ENCODE measurements around the gene NCK2. TPM values are rescaled to one million over a fixed set of nuclear protein-coding genes. Genes with fewer than 3 reads are reported as not detected.
A peak's percentile ranks its signal among the peaks of the same experiment; 100 is the strongest.

Gene NCK2
- polyA plus RNA-seq, 3 donors from 2014 or later, result 10.7 to 22.1 (median 16.2) TPM

DNA sequence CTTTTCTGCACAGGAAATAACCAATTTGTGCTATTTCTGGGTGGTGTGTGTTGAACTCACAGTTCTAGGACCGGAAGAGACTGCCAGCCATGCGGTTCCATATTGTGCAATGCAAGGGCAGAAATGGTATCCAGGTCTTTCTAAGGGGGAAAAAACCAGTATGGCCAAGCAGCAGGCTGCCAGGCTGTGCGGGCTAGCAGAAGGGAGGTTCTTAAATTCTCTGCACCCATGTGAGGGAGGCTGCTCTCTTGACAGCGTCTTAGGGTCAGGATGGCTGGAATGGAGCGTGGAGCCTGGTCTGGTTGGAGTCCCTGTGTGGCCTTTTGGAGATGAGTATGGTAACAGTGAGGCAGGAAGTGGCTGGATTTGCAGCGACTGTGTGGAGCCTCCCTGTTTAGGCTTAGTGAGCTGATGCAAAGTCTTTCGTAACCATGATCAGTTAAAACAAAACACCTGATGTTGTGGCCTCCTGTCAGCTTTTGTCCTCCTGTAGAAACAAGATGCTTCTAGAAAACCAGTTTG is 52.6 kb downstream of the NCK2 start:
- DNase-seq, result peak; percentile 76 to 80 (median 78)
- peaks cover 0 to 19% (median 7%) of the 10 kb centered on the region in 3 donors for H3K27me3 Mint-ChIP-seq (ENCODE audit: low read depth in 3 of 3)
- peaks cover 92 to 96% of the 10 kb centered on the region in 2 donors for H3K4me1 Mint-ChIP-seq
- peak overlapping the region; percentile 94 to 99 (median 98) for H3K27ac Mint-ChIP-seq
- H3K4me3 Mint-ChIP-seq, result peak overlapping the region; percentile 80 to 88 (median 84)
- peaks cover 0 to 13% (median 6%) of the 10 kb centered on the region in 3 donors for H3K36me3 Mint-ChIP-seq
- H3K9me3 Mint-ChIP-seq, result no peaks in the 10 kb centered on the region

DNA sequence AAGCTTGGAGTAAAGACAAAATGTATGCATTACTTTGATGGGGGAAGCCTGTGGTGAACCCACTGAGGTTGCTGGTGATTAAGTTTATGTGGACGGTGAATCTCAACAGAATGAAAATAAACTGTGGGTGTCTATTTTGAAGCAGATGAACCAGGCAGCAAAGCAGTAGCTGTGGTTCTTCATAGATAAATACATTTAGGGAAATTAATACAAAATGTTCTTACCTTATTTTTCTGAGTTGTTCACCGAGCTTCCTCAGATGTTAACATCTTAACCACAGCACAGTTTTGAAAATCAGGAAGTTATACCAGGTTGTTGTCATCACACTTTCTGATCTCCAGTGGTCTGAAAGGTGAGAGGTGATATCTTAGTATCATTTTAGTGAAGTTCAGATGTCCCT is 53.9 kb downstream of the NCK2 start:
- Mint-ChIP-seq H3K27me3 (ENCODE audit: low read depth in 3 of 3) (peaks cover 0 to 19% (median 7%) of the 10 kb centered on the region in 3 donors), H3K9me3 (no peaks in the 10 kb centered on the region), H3K27ac (peak overlapping the region; percentile 94 to 99 (median 98)), H3K4me1 (peaks cover 92 to 96% of the 10 kb centered on the region in 2 donors), H3K4me3 (peak overlapping the region; percentile 80 to 88 (median 84)), H3K36me3 (peaks cover 0 to 13% (median 7%) of the 10 kb centered on the region in 3 donors)
- peak; percentile 57 to 64 (median 60) for DNase-seq

DNA sequence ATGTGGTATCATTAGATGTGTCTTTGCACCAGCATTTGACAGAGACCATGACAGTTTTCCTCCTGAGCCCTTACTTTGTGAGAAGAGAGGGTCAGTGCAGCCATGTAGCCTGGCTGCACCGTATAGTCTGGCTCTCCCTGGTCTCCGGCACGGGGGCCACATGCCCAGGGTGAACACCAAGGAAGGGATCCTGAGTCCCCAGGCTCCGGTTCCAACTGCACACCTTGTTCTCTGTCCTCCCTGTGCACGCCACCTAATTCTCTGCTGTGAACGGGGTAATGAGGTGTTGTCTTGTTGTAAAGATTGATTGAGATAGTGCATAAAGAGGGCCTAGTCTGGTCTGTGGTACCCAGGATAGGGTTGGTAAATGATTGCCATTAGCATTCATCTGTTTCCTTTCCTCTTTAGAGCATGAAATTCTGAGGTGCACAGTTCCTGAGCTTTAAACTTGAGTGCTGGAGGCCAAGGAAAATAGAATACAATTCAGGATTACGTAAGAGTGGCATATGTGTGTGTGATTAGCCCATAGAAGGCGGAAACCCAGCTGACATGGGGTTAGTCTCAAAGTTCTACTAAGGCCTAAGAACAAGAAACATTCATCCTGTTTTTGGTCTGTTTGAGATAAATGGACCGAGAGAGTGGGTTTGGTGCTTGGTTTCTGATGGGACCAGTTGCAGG is 55.5 kb downstream of the NCK2 start:
- Mint-ChIP-seq H3K36me3 (peaks cover 0 to 13% (median 7%) of the 10 kb centered on the region in 3 donors), H3K4me1 (peaks cover 100% of the 10 kb centered on the region in 2 donors), H3K4me3 (peak overlapping the region; percentile 3 to 65 (median 45)), H3K9me3 (no peaks in the 10 kb centered on the region), H3K27ac (peak overlapping the region; percentile 92 to 99 (median 95)), H3K27me3 (ENCODE audit: low read depth in 3 of 3) (peaks cover 0 to 19% (median 7%) of the 10 kb centered on the region in 3 donors)
- no peak for DNase-seq

DNA sequence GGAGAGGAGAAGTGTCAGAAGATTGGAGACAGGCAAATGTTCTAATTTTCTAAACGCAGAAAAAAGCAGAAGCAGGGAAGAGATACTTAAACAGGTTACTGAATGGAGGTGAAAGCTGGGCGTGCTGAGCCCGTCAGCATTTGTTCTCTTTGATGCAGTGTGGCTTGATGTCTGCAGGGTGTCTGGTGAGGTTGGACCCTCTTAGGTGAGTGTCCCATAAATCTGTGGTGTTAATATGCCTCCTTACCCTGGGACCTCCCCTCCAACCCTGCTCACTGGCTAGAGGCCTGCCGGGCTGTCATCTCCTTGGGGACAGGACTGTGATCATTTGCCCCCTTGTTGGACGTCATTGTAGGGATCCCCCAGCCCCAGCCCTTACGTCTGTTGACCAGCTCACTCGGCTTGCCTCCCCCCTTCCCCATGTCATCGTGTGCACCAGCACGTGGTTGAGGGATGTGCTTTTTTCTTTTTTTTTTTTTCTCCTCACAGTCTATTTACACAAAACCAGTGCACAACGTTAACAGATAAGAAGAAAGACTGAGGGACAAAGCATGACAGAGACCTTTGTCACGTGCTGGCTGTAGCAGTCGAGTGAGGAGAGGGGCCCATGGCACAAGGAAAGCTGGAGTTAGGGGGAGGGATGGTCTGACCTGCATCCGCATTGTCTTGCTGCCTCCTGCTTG is 56.4 kb downstream of the NCK2 start:
- H3K4me3 Mint-ChIP-seq, result peak overlapping the region; percentile 3 to 78 (median 45)

DNA sequence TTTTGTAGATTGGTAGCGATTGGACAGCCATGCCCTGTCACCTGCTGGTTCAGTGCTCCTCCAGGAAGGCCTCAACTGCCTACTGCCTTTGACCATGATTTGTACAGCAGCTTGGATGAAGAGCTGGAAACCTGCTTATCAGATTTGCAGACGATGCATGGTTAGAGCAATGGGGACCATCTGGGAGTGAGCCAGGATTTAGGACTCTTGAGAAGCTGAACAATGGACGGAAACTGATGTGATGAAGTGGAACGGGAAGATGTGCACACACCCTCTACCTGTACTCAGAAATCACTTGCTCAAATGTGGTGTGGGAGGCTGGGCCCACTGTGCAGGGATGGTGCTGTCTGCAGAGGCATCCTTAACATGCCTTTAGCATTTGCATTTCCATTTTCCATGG is 57.2 kb downstream of the NCK2 start:
- H3K4me3 Mint-ChIP-seq, result peak overlapping the region; percentile 5 to 78 (median 19)
- peaks cover 0 to 18% (median 7%) of the 10 kb centered on the region in 3 donors for H3K27me3 Mint-ChIP-seq (ENCODE audit: low read depth in 3 of 3)
- peaks cover 0 to 13% (median 7%) of the 10 kb centered on the region in 3 donors for H3K36me3 Mint-ChIP-seq
- DNase-seq, result no peak
- peaks cover 89 to 93% of the 10 kb centered on the region in 2 donors for H3K4me1 Mint-ChIP-seq
- H3K27ac Mint-ChIP-seq, result peak overlapping the region in 5 of 6 donors; percentile 47 to 98 (median 79)
- H3K9me3 Mint-ChIP-seq, result no peaks in the 10 kb centered on the region

More for the DNA sequence above, 56.4 kb downstream of the NCK2 start:
- no peaks in the 10 kb centered on the region for H3K9me3 Mint-ChIP-seq
- H3K27ac Mint-ChIP-seq, result peak overlapping the region; percentile 92 to 99 (median 95)
- DNase-seq, result no peak
- H3K27me3 Mint-ChIP-seq (ENCODE audit: low read depth in 3 of 3), result peaks cover 0 to 19% (median 7%) of the 10 kb centered on the region in 3 donors
- H3K36me3 Mint-ChIP-seq, result peaks cover 0 to 13% (median 7%) of the 10 kb centered on the region in 3 donors
- H3K4me1 Mint-ChIP-seq, result peaks cover 95 to 98% of the 10 kb centered on the region in 2 donors

DNA sequence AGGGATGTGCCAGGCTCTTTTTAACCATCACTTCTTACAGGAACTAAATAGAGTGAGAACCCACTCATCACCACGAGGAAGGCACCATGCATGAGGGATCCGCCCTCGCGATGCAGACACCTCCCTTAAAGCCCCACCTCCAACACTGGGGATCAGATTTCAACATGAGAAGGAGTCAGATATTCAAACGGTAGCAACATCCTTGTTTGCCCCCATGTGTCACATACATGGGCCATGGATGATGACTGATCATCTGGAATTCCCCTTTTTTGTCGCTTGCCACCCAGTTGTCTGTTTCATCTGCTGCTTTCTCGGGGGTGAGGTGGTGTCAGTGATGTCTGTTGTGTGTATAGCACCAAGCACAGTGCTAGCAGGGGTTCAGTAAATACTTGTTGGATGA is 57.9 kb downstream of the NCK2 start:
- peak overlapping the region in 3 of 5 donors; percentile 19 to 78 (median 59) for H3K4me3 Mint-ChIP-seq
- H3K27me3 Mint-ChIP-seq (ENCODE audit: low read depth in 3 of 3), result peaks cover 0 to 13% (median 7%) of the 10 kb centered on the region in 3 donors
- H3K27ac Mint-ChIP-seq, result peak overlapping the region; percentile 47 to 98 (median 84)
- DNase-seq, result peak in 1 of 3 donors; percentile 43
- no peaks in the 10 kb centered on the region for H3K9me3 Mint-ChIP-seq
- H3K36me3 Mint-ChIP-seq, result peaks cover 0 to 13% (median 7%) of the 10 kb centered on the region in 3 donors
- H3K4me1 Mint-ChIP-seq, result peaks cover 84 to 91% of the 10 kb centered on the region in 2 donors

DNA sequence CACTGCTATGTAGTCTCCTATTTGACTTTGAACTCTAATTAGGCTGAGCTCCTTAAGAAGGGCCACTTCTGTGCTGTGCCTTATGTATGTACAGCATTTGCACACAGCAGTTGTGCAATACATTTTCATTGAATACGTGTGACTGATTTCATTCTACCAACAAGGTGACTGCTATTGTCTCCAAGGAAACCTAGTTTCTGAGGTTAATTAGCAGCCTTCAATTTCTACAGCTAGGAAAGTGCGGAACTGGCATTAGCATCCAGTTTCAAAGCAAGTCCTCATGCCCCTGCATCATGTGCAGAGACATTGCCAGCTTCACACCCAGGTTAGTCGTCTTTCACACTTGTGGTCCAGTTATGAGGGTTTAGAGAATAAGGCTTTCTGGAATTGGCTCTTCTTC is 58.6 kb downstream of the NCK2 start:
- DNase-seq, result no peak
- H3K27ac Mint-ChIP-seq, result peak overlapping the region; percentile 47 to 98 (median 82)
- H3K9me3 Mint-ChIP-seq, result no peaks in the 10 kb centered on the region
- H3K27me3 Mint-ChIP-seq (ENCODE audit: low read depth in 3 of 3), result peaks cover 0 to 7% (median 4%) of the 10 kb centered on the region in 3 donors
- peaks cover 0 to 13% (median 7%) of the 10 kb centered on the region in 3 donors for H3K36me3 Mint-ChIP-seq
- peaks cover 83 to 87% of the 10 kb centered on the region in 2 donors for H3K4me1 Mint-ChIP-seq
- peak overlapping the region in 4 of 5 donors; percentile 1 to 59 (median 24) for H3K4me3 Mint-ChIP-seq

DNA sequence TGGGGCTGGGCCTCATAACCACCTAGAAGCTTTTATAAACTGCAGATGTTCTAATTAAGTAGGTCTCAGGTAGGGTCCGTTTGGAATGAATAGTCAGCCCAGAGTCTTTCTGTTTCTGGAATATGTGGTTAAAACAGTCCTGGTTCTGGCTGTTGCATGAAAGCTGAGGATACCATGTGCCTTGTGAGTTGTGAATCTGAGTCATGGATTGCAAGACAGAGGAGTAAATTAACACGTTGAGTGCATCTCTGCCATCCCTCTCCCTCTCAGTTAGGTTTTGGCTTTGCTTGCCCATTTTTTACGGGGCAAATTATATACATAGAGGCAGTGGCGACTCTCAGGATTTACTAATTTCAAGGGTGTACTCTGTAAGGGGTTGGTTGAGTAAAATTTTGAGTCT is 59.1 kb downstream of the NCK2 start:
- DNase-seq, result no peak
- Mint-ChIP-seq H3K4me3 (peak overlapping the region in 4 of 5 donors; percentile 1 to 37 (median 8)), H3K27me3 (ENCODE audit: low read depth in 3 of 3) (peaks cover 0 to 4% (median 4%) of the 10 kb centered on the region in 3 donors), H3K36me3 (peaks cover 0 to 13% (median 7%) of the 10 kb centered on the region in 3 donors), H3K27ac (peak overlapping the region; percentile 47 to 98 (median 78)), H3K9me3 (no peaks in the 10 kb centered on the region), H3K4me1 (peaks cover 83 to 87% of the 10 kb centered on the region in 2 donors)

DNA sequence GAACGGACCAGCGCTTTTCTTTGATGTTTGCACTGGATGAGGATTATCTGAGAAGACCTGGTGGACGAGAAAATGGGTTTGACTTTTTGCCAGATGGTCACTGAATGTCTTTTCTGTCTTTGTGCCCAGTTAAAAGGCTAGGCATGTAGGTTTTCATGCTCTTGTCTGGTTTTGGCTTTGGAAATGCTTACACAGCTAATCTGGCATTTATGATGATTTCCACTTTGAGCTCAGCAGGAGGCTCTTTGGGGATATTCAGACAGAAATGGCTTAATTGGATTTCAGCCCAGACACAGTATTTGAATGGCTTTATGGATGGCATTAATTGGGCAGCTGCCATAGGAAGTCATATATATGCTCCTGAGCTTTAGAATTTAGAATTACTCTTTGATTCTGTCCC is 59.6 kb downstream of the NCK2 start:
- Mint-ChIP-seq H3K27ac (peak overlapping the region in 5 of 6 donors; percentile 54 to 98 (median 79)), H3K9me3 (no peaks in the 10 kb centered on the region), H3K4me3 (peak overlapping the region in 2 of 5 donors; percentile 23 to 37), H3K27me3 (ENCODE audit: low read depth in 3 of 3) (peaks cover 0 to 3% (median 2%) of the 10 kb centered on the region in 3 donors), H3K36me3 (peaks cover 0 to 13% (median 7%) of the 10 kb centered on the region in 3 donors), H3K4me1 (peaks cover 83 to 87% of the 10 kb centered on the region in 2 donors)
- DNase-seq, result no peak

DNA sequence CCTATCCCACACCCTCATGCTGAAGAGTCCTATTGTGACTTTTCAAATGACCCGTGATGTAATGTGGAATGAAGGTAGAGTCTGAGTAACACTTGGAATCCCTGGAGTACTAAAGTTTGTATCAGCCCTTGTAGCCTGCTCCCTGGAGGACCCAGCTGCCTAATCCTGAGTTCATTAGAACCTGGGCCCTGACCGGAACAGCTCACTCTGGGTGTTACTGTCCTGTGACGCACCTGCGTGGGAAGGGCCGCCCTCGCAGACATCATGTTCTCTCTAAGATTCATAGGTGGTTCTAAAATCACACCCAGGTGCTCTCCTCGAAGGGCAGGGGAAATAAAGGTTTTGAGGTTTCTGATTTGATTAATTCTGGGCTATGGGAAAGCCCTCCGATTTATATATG is 62.3 kb downstream of the NCK2 start:
- Mint-ChIP-seq H3K27me3 (ENCODE audit: low read depth in 3 of 3) (peaks cover 0 to under 1% (median 0%) of the 10 kb centered on the region in 3 donors), H3K4me3 (no peak overlapping the region), H3K4me1 (peaks cover 79 to 86% of the 10 kb centered on the region in 2 donors), H3K9me3 (no peaks in the 10 kb centered on the region), H3K36me3 (peaks cover 0 to 4% (median 2%) of the 10 kb centered on the region in 3 donors), H3K27ac (peak overlapping the region in 1 of 6 donors; percentile 33)
- DNase-seq, result no peak

DNA sequence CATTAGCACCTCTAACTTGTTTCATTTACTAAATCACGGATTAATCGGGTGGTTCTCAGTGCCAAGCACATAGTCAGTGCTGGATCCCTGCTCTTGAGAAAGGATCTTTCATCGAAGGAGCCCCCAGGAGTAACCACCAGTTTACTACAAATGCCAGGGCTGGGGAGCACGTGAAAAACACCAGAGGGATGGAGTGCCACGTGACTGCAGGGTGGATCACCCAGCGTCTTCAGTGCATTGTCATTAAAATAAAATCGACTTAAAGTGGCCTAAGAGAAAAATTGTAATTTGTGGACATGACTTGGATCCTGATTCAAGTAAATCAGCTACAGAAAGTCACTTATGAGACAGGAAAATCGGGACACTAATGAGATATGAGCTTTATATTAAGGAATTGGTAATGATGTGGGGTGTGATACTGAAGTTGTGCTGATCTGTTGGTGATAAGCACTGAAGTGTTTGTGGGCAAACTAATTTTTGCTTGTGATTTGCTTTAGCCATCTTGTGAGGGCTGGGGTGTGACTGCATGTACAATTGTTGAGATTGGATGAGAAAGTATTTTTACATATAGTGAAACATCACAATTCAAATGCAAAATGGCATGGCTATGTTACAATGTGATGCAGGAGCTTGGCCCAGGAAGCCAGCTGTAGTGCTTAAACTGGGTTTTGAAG is 63.8 kb downstream of the NCK2 start:
- H3K36me3 Mint-ChIP-seq, result no peaks in the 10 kb centered on the region

DNA sequence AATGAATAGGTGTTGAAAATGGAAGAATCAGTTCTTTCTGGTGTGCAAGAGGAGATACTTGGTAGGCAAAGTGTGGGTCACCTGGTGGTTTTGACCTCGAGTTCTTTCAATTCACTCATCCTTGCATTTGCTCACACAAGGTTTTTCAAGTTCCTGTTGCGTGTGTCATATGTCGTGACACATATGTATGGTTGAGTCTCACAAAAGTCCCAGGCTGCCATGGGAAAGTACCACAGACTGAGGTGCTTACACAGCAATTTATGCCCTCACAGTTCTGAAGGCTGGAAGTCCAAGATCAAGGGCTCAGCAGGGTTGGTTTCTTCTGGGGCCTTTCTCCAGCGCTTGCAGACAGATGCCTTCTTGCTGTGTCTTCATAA is 64.4 kb downstream of the NCK2 start:
- no peak for DNase-seq
- Mint-ChIP-seq H3K27me3 (ENCODE audit: low read depth in 3 of 3) (no peaks in the 10 kb centered on the region), H3K4me1 (peaks cover 68 to 86% of the 10 kb centered on the region in 2 donors), H3K27ac (peak overlapping the region; percentile 20 to 80 (median 62)), H3K4me3 (peak overlapping the region; percentile 19 to 52 (median 44)), H3K36me3 (no peaks in the 10 kb centered on the region), H3K9me3 (no peaks in the 10 kb centered on the region)

More for the DNA sequence above, 63.8 kb downstream of the NCK2 start:
- Mint-ChIP-seq H3K27me3 (ENCODE audit: low read depth in 3 of 3) (no peaks in the 10 kb centered on the region), H3K4me3 (peak overlapping the region; percentile 19 to 52 (median 44)), H3K9me3 (no peaks in the 10 kb centered on the region), H3K4me1 (peaks cover 69 to 86% of the 10 kb centered on the region in 2 donors), H3K27ac (peak overlapping the region; percentile 20 to 80 (median 62))
- no peak for DNase-seq

DNA sequence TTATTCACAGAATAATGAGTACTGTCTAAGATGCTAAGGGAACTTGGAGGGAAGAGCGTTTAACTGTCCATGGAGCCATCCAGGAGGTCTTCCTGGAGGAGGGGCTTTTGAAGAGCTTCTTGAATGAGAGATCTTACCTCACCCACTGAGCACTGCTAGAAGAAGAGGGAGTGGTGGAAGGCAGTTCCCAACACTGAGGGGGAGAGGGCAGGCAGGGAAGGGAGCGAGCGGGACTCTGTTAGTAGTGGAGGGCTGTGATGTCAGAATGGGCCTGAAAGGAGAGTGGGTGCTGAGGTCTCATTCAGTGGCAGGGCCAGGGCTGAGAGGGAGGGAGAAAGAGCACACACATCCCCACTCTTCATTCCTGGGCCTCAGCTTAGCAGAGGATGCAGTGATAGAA is 65.0 kb downstream of the NCK2 start:
- H3K36me3 Mint-ChIP-seq, result no peaks in the 10 kb centered on the region
- H3K27me3 Mint-ChIP-seq (ENCODE audit: low read depth in 3 of 3), result no peaks in the 10 kb centered on the region
- DNase-seq, result no peak
- peaks cover 68 to 86% of the 10 kb centered on the region in 2 donors for H3K4me1 Mint-ChIP-seq
- peak overlapping the region; percentile 20 to 71 (median 63) for H3K27ac Mint-ChIP-seq
- H3K4me3 Mint-ChIP-seq, result no peak overlapping the region
- no peaks in the 10 kb centered on the region for H3K9me3 Mint-ChIP-seq
